K562 (cell line): ENCODE data around the gene BST1. TPM values are rescaled to one million over a fixed set of nuclear protein-coding genes. Genes with fewer than 3 reads are reported as not detected.
A peak's percentile ranks its signal among the peaks of the same experiment; 100 is the strongest.

Source experiments
- BACH1 ChIP-seq: fragments of 200-800 bp; sonication (Bioruptor generic); IDR thresholded peaks from 2 replicates; pipeline ENCODE4 v1.6.1; 2016; ENCODE audit warnings: missing genetic modification characterization, missing compliant biosample characterization
- BRF1 ChIP-seq: IDR thresholded peaks from 3 replicates; pipeline ENCODE4 v1.6.1; 2011; ENCODE audit warnings: borderline replicate concordance, mild to moderate bottlenecking; ENCODE audit not compliant: insufficient read length; ENCODE audit errors: extremely low read depth
- CEBPB ChIP-seq: fragments of 450-650 bp; IDR thresholded peaks from 2 replicates; pipeline ENCODE4 v1.6.1; 2016; ENCODE audit warnings: missing genetic modification characterization, missing compliant biosample characterization
- ESRRA ChIP-seq: fragments of 450-650 bp; IDR thresholded peaks from 2 replicates; pipeline ENCODE4 v1.6.1; 2014; ENCODE audit warnings: low read depth, mild to moderate bottlenecking, moderate library complexity, borderline replicate concordance
- FOXJ3 ChIP-seq: sonication (generic); formaldehyde crosslinking; IDR thresholded peaks from 2 replicates; pipeline ENCODE4 v1.4.0; 2020; ENCODE audit warnings: mild to moderate bottlenecking, missing genetic modification reagents
- HCFC1 ChIP-seq: IDR thresholded peaks from 2 replicates; pipeline ENCODE4 v1.6.1; 2012; ENCODE audit warnings: low read depth, low read length, improper control_type of control experiment
- MAFK ChIP-seq: IDR thresholded peaks from 2 replicates; pipeline ENCODE4 v1.6.1; 2011; ENCODE audit warnings: low read length, improper control_type of control experiment
- NBN ChIP-seq: fragments of 450-650 bp; IDR thresholded peaks from 2 replicates; pipeline ENCODE4 v1.6.1; 2016; ENCODE audit warnings: low read depth, mild to moderate bottlenecking
- PHB ChIP-seq: fragments of 250-450 bp; sonication (Bioruptor Pico); IDR thresholded peaks from 2 replicates; pipeline ENCODE4 v1.5.0; 2021
- PTBP1 ChIP-seq: fragments of 200-400 bp; formaldehyde crosslinking; IDR thresholded peaks from 2 replicates; pipeline ENCODE4 v1.6.1; 2017; ENCODE audit warnings: low read depth, low read length
- RNF2 ChIP-seq: sonication (generic); IDR thresholded peaks from 2 replicates; pipeline ENCODE4 v1.6.1; 2016
- SNIP1 ChIP-seq: fragments of 450-650 bp; IDR thresholded peaks from 2 replicates; pipeline ENCODE4 v1.7.1; 2017; ENCODE audit warnings: low read depth, mild to moderate bottlenecking
- STAG1 ChIP-seq: sonication (generic); formaldehyde crosslinking; IDR thresholded peaks from 2 replicates; pipeline ENCODE4 v1.5.0; 2020; ENCODE audit warnings: missing genetic modification reagents, borderline replicate concordance
- TCF7 ChIP-seq: sonication (generic); IDR thresholded peaks from 2 replicates; pipeline ENCODE4 v1.6.1; 2016; ENCODE audit warnings: antibody characterized with exemption, borderline replicate concordance
- ZNF551 ChIP-seq: fragments of 250-450 bp; sonication (Bioruptor Pico); IDR thresholded peaks from 2 replicates; pipeline ENCODE4 v1.5.0; 2021; ENCODE audit warnings: mild to moderate bottlenecking, moderate library complexity
- ZNF77 ChIP-seq: fragments of 250-450 bp; sonication (Bioruptor Pico); IDR thresholded peaks from 2 replicates; pipeline ENCODE4 v1.5.0; 2020
- polyA plus RNA-seq, 8 experiments: library from polyadenylated mRNA; depleted of rRNA in 4 of 8; stranded (reverse) in 5 of 8; unstranded in 3 of 8; fragments of >200 nt; fragmentation: Nextera tagmentation in 2 of 8; fragmentation: Illumina TruSeq in 1 of 8; extraction: Ambion mirVana in 2 of 8; extraction: Trizol in 1 of 8; gene quantifications; 2 replicates each; pipeline versions ENCODE4 v1.2.1 to v1.2.3, GENCODE V29; 2011 to 2014; ENCODE audit warnings: inconsistent platforms in 1 of 8, missing spikeins in 1 of 8
- total RNA-seq, 7 experiments: library from RNA; depleted of rRNA in 6 of 7; stranded (reverse); fragments of >200 nt in 6 of 7; fragmentation: Illumina TruSeq in 2 of 7; extraction: Trizol in 2 of 7; gene quantifications; 2 replicates each; pipeline versions ENCODE4 v1.2.1 to v1.2.3, GENCODE V29; 2011 to 2021; ENCODE audit warnings: low replicate concordance in 1 of 7
- TF ChIP-seq, protein P1 (sequence below): fragments of 450-650 bp; formaldehyde crosslinking; IDR thresholded peaks from 2 replicates; pipeline ENCODE4 v1.4.0; 2020; ENCODE audit warnings: mild to moderate bottlenecking, moderate library complexity
- TF ChIP-seq, protein P2 (sequence below), 2 experiments: fragments of 200-800 bp in 1 of 2; sonication (Bioruptor generic) in 1 of 2; sonication (generic) in 1 of 2; formaldehyde crosslinking in 1 of 2; IDR thresholded peaks in 1 of 2; conservative IDR thresholded peaks in 1 of 2; 2 replicates each; pipeline versions ENCODE4 v1.5.0 to v1.6.1; 2016 to 2020; ENCODE audit warnings: missing compliant biosample characterization in 1 of 2, missing genetic modification characterization in 1 of 2, missing genetic modification reagents in 1 of 2
- TF ChIP-seq, protein P3 (sequence below): fragments of 450-650 bp; formaldehyde crosslinking; IDR thresholded peaks from 2 replicates; pipeline ENCODE4 v1.4.0; 2020; ENCODE audit warnings: mild to moderate bottlenecking, mixed read lengths
- TF ChIP-seq, protein P4 (sequence below): fragments of 250-450 bp; sonication (Bioruptor Pico); IDR thresholded peaks from 2 replicates; pipeline ENCODE4 v1.4.0; 2020; ENCODE audit warnings: mild to moderate bottlenecking

BST1 gene
- total and polyA plus RNA-seq, 9 of the 15 experiments (the other 6 are each of a cell fraction or from before 2014, with no cell fraction given), result 0.04 to 0.38 (median 0.07) TPM; not detected in 6

DNA sequence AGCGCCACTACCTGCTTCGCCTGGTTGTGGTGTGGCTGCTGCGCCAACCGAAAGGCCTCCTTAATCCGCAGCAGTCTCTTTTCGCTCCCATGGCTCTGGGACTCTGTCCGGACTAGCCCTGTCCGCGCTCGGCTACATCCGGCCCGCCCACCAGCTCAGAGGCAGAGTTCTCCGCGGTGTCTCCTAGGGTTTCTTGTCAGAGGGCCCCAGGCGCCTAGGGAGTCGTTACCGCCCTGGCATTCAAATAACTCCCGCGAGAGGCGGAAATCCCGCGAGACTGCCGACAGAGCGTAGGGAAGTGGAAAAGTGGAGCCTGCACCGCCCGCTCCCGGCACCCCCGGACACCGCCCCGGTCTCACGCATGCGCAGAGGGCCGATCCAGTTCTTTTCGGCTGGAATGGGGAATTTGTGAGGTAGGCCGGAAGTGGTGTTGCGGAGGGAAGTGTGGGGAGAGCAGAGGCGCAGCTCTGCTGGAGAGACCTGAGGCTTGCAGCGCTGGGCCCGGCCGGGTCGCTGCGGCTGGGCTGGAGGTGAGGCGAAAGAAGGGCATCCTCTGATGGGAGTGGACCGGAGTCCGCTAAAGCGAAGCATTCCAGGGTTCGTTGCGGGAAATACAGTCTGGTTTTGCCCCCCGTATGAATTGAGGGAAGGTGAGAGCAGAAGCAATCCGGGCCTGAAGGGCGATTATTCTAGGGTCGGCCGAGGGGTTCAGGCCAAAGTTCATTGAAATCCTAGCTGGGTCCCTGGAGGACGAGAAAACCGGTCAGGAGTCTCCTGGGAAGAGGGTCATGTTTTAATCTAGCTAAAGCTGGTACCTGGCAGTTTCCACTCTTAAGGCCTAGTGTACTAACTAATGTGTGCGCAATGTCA is 21.3 kb upstream of the BST1 start, which contains the start of gene FAM200B (continued):
- TF ChIP-seq NBN, result peak; percentile 22
- TF ChIP-seq, protein P1, sequence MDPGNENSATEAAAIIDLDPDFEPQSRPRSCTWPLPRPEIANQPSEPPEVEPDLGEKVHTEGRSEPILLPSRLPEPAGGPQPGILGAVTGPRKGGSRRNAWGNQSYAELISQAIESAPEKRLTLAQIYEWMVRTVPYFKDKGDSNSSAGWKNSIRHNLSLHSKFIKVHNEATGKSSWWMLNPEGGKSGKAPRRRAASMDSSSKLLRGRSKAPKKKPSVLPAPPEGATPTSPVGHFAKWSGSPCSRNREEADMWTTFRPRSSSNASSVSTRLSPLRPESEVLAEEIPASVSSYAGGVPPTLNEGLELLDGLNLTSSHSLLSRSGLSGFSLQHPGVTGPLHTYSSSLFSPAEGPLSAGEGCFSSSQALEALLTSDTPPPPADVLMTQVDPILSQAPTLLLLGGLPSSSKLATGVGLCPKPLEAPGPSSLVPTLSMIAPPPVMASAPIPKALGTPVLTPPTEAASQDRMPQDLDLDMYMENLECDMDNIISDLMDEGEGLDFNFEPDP (CRISPR knock-in tag), result no peak
- no peak for TF ChIP-seq SNIP1
- TF ChIP-seq, protein P2, sequence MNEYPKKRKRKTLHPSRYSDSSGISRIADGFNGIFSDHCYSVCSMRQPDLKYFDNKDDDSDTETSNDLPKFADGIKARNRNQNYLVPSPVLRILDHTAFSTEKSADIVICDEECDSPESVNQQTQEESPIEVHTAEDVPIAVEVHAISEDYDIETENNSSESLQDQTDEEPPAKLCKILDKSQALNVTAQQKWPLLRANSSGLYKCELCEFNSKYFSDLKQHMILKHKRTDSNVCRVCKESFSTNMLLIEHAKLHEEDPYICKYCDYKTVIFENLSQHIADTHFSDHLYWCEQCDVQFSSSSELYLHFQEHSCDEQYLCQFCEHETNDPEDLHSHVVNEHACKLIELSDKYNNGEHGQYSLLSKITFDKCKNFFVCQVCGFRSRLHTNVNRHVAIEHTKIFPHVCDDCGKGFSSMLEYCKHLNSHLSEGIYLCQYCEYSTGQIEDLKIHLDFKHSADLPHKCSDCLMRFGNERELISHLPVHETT (CRISPR knock-in tag; conservative IDR thresholded peaks at IDR 0.05 in 1 of 2, IDR thresholded peaks at IDR 0.05 in 1 of 2), result no peak
- TF ChIP-seq, protein P3, sequence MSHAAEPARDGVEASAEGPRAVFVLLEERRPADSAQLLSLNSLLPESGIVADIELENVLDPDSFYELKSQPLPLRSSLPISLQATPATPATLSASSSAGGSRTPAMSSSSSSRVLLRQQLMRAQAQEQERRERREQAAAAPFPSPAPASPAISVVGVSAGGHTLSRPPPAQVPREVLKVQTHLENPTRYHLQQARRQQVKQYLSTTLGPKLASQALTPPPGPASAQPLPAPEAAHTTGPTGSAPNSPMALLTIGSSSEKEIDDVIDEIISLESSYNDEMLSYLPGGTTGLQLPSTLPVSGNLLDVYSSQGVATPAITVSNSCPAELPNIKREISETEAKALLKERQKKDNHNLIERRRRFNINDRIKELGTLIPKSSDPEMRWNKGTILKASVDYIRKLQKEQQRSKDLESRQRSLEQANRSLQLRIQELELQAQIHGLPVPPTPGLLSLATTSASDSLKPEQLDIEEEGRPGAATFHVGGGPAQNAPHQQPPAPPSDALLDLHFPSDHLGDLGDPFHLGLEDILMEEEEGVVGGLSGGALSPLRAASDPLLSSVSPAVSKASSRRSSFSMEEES (CRISPR knock-in tag), result no peak
- no peak for TF ChIP-seq PHB
- no peak for TF ChIP-seq BACH1 (tag)
- TF ChIP-seq MAFK, result no peak
- TF ChIP-seq TCF7, result no peak
- TF ChIP-seq ESRRA, result peak; percentile 35; the same call in 1 of the 2 replicates
- peak; percentile 34; the same call in 1 of the 2 replicates for TF ChIP-seq HCFC1
- no peak for TF ChIP-seq STAG1
- TF ChIP-seq, protein P4, sequence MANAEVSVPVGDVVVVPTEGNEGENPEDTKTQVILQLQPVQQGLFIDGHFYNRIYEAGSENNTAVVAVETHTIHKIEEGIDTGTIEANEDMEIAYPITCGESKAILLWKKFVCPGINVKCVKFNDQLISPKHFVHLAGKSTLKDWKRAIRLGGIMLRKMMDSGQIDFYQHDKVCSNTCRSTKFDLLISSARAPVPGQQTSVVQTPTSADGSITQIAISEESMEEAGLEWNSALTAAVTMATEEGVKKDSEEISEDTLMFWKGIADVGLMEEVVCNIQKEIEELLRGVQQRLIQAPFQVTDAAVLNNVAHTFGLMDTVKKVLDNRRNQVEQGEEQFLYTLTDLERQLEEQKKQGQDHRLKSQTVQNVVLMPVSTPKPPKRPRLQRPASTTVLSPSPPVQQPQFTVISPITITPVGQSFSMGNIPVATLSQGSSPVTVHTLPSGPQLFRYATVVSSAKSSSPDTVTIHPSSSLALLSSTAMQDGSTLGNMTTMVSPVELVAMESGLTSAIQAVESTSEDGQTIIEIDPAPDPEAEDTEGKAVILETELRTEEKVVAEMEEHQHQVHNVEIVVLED, result 0 out of 2 replicates have a peak, but pooled peaks have one; percentile 27
- no peak for TF ChIP-seq BRF1
- TF ChIP-seq RNF2, result peak; percentile 73
- TF ChIP-seq CEBPB (tag), result no peak
- no peak for TF ChIP-seq ZNF551 (CRISPR knock-in tag)
- TF ChIP-seq FOXJ3 (CRISPR knock-in tag), result no peak
- no peak for TF ChIP-seq PTBP1
- no peak for TF ChIP-seq ZNF77 (CRISPR knock-in tag)
